ENCODE measurements around the gene FGD1.

Gene FGD1

GRCh38 chrX:54483946-54484345 is 12.1 kb downstream of the FGD1 start:
- no peak for TF ChIP-seq GATA3 (IDR thresholded peaks at IDR 0.05; ENCODE audit: low read depth, low read length)

GRCh38 chrX:54482839-54483593 is 13.0 kb downstream of the FGD1 start:
- no peak for TF ChIP-seq GATA2 (IDR thresholded peaks at IDR 0.05; ENCODE audit: low read depth, low read length)

- no peak for TF ChIP-seq GATA2 (IDR thresholded peaks at IDR 0.05; ENCODE audit: low read depth, low read length)
- no peak for TF ChIP-seq GATA3 (IDR thresholded peaks at IDR 0.05; ENCODE audit: low read depth, low read length)
Measured at GRCh38 chrX:54479136-54480111, 16.6 kb downstream of the FGD1 start.

- no peak for TF ChIP-seq GATA2 (IDR thresholded peaks at IDR 0.05; ENCODE audit: low read depth, low read length)
- TF ChIP-seq GATA3 (IDR thresholded peaks at IDR 0.05; ENCODE audit: low read depth, low read length): no peak
Measured at GRCh38 chrX:54473993-54474859, 21.8 kb downstream of the FGD1 start.

GRCh38 chrX:54470054-54470760 is 25.8 kb downstream of the FGD1 start:
- TF ChIP-seq GATA3 (IDR thresholded peaks at IDR 0.05; ENCODE audit: low read depth, low read length): no peak
- no peak for TF ChIP-seq GATA2 (IDR thresholded peaks at IDR 0.05; ENCODE audit: low read depth, low read length)

DNA sequence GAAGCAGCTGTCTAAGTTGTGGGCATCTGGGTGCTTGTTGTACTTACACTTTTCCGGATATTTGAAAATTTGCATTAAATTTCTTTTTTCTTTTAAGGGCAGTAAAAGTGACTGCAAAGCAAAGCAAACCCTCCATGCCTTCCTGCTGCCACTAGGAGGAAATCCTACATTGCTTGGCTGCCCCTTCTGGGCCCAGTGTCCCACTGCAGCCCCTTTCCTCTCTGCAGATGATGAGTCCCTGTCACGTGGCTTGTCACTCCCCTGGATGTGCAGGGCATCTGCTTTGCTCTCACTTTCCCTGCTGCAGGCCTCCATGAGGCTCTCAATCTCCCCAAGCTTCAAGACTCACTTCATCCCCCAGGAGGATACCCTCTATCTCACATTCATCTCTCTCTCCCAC is 43.1 kb downstream of the FGD1 start:
- no peak for TF ChIP-seq GATA3 (IDR thresholded peaks at IDR 0.05; ENCODE audit: low read depth, low read length)
- no peak for TF ChIP-seq GATA2 (IDR thresholded peaks at IDR 0.05; ENCODE audit: low read depth, low read length)

DNA sequence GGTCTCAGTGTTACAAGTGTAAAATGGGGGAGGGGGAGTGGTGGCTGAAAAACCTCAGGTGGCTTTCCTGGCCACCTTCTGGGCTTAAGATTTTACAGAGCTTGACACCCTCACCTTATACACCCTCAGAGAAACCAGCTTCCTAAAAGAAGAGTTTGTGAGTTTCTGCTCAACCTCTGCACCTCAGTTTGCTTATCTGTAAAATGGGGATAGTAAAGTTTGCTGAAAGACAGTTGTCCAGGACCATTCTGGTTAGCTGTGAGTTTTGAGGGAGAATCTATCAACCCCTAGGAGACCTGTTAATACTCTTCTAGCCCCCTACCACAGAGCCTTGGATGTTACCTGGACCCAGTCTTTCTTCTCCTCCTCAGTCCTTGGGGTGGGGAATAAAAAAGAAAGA is 46.1 kb downstream of the FGD1 start:
- TF ChIP-seq GATA2 (IDR thresholded peaks at IDR 0.05; ENCODE audit: low read depth, low read length) (no peak), GATA3 (IDR thresholded peaks at IDR 0.05; ENCODE audit: low read depth, low read length) (no peak)

- TF ChIP-seq GATA3 (IDR thresholded peaks at IDR 0.05; ENCODE audit: low read depth, low read length) (no peak), GATA2 (IDR thresholded peaks at IDR 0.05; ENCODE audit: low read depth, low read length) (no peak)
Measured at GRCh38 chrX:54447461-54447860, 48.6 kb downstream of the FGD1 start.

DNA sequence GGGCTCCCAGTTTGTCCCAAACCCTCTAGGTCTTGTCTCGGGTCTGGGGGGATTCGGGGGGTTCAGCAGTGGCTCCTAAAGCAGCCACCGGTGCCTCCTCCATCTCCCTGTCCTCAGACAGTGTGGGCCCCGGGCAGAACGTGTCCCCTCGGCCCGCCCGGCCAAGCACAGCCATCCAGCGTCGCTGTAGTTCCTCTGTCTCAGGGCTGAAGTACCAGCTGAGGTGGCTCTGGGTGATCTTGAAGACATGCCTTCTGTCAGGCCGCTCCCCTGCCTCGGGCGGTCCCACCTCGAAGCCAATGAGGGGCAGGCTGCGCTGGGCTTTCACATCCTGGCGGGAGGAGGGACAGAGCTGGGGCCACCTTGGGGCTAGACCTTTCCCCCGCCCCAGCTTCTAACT is 50.0 kb downstream of the FGD1 start:
- TF ChIP-seq GATA3 (IDR thresholded peaks at IDR 0.05; ENCODE audit: low read depth, low read length) (no peak), GATA2 (IDR thresholded peaks at IDR 0.05; ENCODE audit: low read depth, low read length) (no peak)

DNA sequence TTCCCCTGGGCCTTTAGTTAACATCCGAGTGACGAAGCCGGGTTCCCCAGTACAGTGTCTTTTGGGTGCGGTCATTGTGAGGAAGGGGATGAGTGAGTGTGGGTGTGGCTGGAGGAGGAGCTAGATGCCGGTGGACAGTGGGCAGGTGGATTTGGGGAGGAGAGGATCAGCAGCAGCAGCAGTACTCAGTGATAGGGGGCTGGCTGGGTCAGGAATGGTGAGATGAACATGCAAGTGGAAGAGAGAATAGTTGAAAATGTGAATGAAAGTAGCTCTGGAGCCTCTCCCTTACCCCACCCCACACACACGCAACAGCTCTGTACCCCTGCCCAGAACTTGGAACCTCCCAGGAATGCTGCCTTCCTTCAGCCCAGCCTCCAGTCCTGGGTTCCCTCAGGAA is 51.3 kb downstream of the FGD1 start:
- TF ChIP-seq GATA2 (IDR thresholded peaks at IDR 0.05; ENCODE audit: low read depth, low read length): no peak
- TF ChIP-seq GATA3 (IDR thresholded peaks at IDR 0.05; ENCODE audit: low read depth, low read length): no peak

- TF ChIP-seq GATA2 (IDR thresholded peaks at IDR 0.05; ENCODE audit: low read depth, low read length) (no peak), GATA3 (IDR thresholded peaks at IDR 0.05; ENCODE audit: low read depth, low read length) (no peak)
Measured at GRCh38 chrX:54442790-54443189, 53.2 kb downstream of the FGD1 start.

DNA sequence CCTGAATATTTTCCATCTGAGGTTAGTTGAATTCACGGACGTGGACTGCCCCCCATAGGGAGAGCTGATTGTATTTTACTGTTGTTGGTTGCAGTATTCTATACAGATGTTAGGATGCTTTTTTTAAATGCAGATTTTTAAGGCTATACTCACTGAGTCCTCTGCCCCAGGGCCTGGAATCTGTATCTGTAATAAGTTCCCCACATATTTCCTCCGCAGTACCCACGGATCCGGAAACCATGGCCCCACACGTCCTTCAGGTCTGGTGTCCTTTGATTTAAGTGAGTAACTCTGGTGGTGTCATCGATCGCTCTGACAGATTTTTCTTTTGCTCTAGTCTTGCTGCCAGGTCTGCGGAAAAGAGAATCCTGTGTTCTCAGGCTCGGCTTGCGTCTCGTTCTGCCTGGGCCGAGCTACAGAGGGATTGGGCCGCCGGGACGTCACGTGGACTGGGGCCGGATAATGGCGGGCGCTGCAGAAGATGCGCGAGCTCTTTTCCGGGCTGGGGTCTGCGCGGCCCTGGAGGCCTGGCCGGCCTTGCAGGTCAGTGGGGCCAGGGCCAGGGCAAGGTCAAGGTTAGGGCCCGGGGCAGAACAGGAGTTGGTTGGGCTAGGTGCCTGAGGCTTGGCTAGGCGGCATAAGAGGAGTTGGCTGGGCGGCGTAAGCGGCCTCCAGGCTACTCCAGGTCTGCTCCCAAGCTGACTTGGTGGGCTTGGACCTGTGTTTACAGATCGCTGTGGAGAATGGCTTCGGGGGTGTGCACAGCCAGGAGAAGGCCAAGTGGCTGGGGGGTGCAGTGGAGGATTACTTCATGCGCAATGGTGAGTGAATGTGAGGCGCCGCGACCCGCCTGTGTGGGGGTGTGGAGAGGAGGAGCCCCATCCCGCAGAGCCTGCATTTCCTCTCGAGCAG is 55.8 kb downstream of the FGD1 start, which contains the start of gene TSR2:
TSS of gene TSR2 (plus strand) at position 445 of the 912 bp plus-strand sequence. CDS start at position 463, 18 bp downstream.
- TF ChIP-seq GATA2 (IDR thresholded peaks at IDR 0.05; ENCODE audit: low read depth, low read length): no peak
- TF ChIP-seq GATA3 (IDR thresholded peaks at IDR 0.05; ENCODE audit: low read depth, low read length): no peak

Data from SH-SY5Y (cell line).